Neural cell (in vitro differentiated cells): Measurements from ENCODE around the gene STIM1. TPM values are rescaled to one million over a fixed set of nuclear protein-coding genes. Genes with fewer than 3 reads are reported as not detected.

Experiments used
- H2AFZ ChIP-seq: fragments of 200-600, 300-800 bp; sonication (generic), shearing (Covaris generic); 2 replicates; pipeline ENCODE4 v1.6.0; 2014; ENCODE audit warnings: low read depth, mild to moderate bottlenecking, antibody characterized with exemption, low read length, moderate library complexity
- H3F3A ChIP-seq: fragments of 200-600 bp; shearing (Covaris generic); 2 replicates; pipeline ENCODE4 v1.6.1; 2016; ENCODE audit warnings: mild to moderate bottlenecking, moderate library complexity, mixed read lengths, antibody characterized with exemption, low read length; ENCODE audit not compliant: insufficient read depth, poor library complexity, severe bottlenecking
- H3K27ac ChIP-seq: fragments of 200-600, 300-800 bp; sonication (generic), shearing (Covaris generic); 2 replicates; pipeline ENCODE4 v1.5.1; 2014; ENCODE audit warnings: mild to moderate bottlenecking, low read length, moderate library complexity
- H3K27me3 ChIP-seq: fragments of 300-800, 200-600 bp; sonication (generic), shearing (Covaris generic); 2 replicates; pipeline ENCODE4 v1.6.0; 2014; ENCODE audit warnings: mild to moderate bottlenecking, low read depth, low read length, moderate library complexity; ENCODE audit not compliant: insufficient read depth
- H3K36me3 ChIP-seq: fragments of 300-800, 200-600 bp; sonication (generic), shearing (Covaris generic); 2 replicates; pipeline ENCODE4 v1.5.1; 2014; ENCODE audit warnings: mild to moderate bottlenecking, antibody characterized with exemption, low read length, moderate library complexity; ENCODE audit not compliant: insufficient read depth
- H3K4me2 ChIP-seq: fragments of 300-800, 200-600 bp; sonication (generic), shearing (Covaris generic); 2 replicates; pipeline ENCODE4 v1.6.0; 2014; ENCODE audit warnings: mild to moderate bottlenecking, low read length
- H3K4me3 ChIP-seq: fragments of 300-800, 200-600 bp; sonication (generic), shearing (Covaris generic); 2 replicates; pipeline ENCODE4 v1.5.1; 2014; ENCODE audit warnings: mild to moderate bottlenecking, low read length, moderate library complexity
- H3K79me2 ChIP-seq: fragments of 200-600 bp; shearing (Covaris generic); replicated peaks from 2 replicates; pipeline ENCODE4 v1.6.0; 2014; ENCODE audit warnings: mild to moderate bottlenecking, low read length, moderate library complexity; ENCODE audit not compliant: insufficient read depth
- H3K9ac ChIP-seq: fragments of 300-800, 200-600 bp; sonication (generic), shearing (Covaris generic); 2 replicates; pipeline ENCODE4 v1.6.1; 2016; ENCODE audit warnings: mild to moderate bottlenecking, low read length, mixed read lengths
- H3K9me2 ChIP-seq: fragments of 200-600 bp; shearing (Covaris generic); 2 replicates; pipeline ENCODE4 v1.6.1; 2016; ENCODE audit warnings: mild to moderate bottlenecking, low read length, mixed read lengths; ENCODE audit not compliant: insufficient read depth
- H3K9me3 ChIP-seq: fragments of 200-600, 300-800 bp; sonication (generic), shearing (Covaris generic); 2 replicates; pipeline ENCODE4 v1.6.1; 2016; ENCODE audit warnings: mild to moderate bottlenecking, mixed run types, low read length, moderate library complexity, mixed read lengths
- H4K20me1 ChIP-seq: fragments of 200-600 bp; shearing (Covaris generic); 2 replicates; pipeline ENCODE4 v1.6.1; 2016; ENCODE audit warnings: mild to moderate bottlenecking, mixed run types; ENCODE audit not compliant: insufficient read depth
- EP300 ChIP-seq: fragments of 450-650 bp; conservative IDR thresholded peaks from 2 replicates; pipeline ENCODE4 v1.6.1; 2014; ENCODE audit warnings: antibody characterized with exemption, mild to moderate bottlenecking, moderate library complexity; ENCODE audit not compliant: poor library complexity, severe bottlenecking
- EZH2 ChIP-seq: fragments of 200-600, 300-800 bp; shearing (Covaris generic), sonication (generic); IDR thresholded peaks from 2 replicates; pipeline ENCODE4 v1.6.1; 2014; ENCODE audit warnings: antibody characterized with exemption, low read length, borderline replicate concordance, mild to moderate bottlenecking; ENCODE audit not compliant: insufficient read depth, poor library complexity, severe bottlenecking
- MXI1 ChIP-seq: fragments of 450-650 bp; conservative IDR thresholded peaks from 2 replicates; pipeline ENCODE4 v1.6.1; 2014; ENCODE audit warnings: antibody characterized with exemption, mild to moderate bottlenecking; ENCODE audit not compliant: poor library complexity, severe bottlenecking
- POLR2AphosphoS5 ChIP-seq: IDR thresholded peaks from 2 replicates; pipeline ENCODE4 v1.6.1; 2012
- RAD21 ChIP-seq: fragments of 450-650 bp; conservative IDR thresholded peaks from 2 replicates; pipeline ENCODE4 v1.6.1; 2014; ENCODE audit warnings: antibody characterized with exemption, mild to moderate bottlenecking, moderate library complexity
- REST ChIP-seq: IDR thresholded peaks from 2 replicates; pipeline ENCODE4 v1.6.1; 2012; ENCODE audit warnings: borderline replicate concordance
- SMC3 ChIP-seq: fragments of 450-650 bp; conservative IDR thresholded peaks from 2 replicates; pipeline ENCODE4 v1.6.1; 2014; ENCODE audit warnings: antibody characterized with exemption, mild to moderate bottlenecking, moderate library complexity; ENCODE audit not compliant: poor library complexity
- TAF1 ChIP-seq: IDR thresholded peaks from 2 replicates; pipeline ENCODE4 v1.6.1; 2012; ENCODE audit warnings: low read depth
- polyA plus RNA-seq: library from polyadenylated mRNA; depleted of rRNA; stranded (reverse); fragments of >200 nt; gene quantifications from 2 replicates; pipeline ENCODE4 v1.2.3, GENCODE V29; 2014
- TF ChIP-seq, protein P1 (sequence below): fragments of 450-650 bp; IDR thresholded peaks from 2 replicates; pipeline ENCODE4 v1.5.1; 2014; ENCODE audit warnings: antibody characterized with exemption, mild to moderate bottlenecking, moderate library complexity; ENCODE audit not compliant: poor library complexity, severe bottlenecking

Gene STIM1
- polyA plus RNA-seq, 1 donor from 2014 or later: 14.5 TPM

DNA sequence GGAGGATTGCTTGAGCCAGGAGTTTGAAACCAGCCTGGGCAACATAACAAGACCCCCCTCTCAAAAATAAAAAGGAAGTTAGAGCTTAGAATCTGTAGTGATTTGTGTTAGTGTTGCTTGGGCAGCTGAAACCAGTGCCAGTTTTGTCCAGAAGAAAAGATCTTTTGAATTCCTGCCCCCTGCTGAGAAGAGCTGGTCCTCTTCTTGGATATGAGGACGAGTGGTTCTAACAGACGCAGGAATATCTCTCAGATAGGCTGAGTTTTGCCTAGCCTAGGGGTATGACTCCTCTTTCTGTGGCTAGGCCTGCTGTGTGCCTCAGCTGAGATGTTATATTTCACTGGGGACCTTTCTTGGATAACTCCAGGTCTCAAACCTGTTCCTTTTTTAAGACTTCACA lies 102.8 kb downstream of the STIM1 start:
- no peaks in the 10 kb centered on the region for H3K9me3 ChIP-seq
- no peak overlapping the region for H3K4me2 ChIP-seq
- no peak overlapping the region for H3K9ac ChIP-seq
- no peaks in the 10 kb centered on the region for H3K27me3 ChIP-seq
- no peaks in the 10 kb centered on the region for H4K20me1 ChIP-seq
- H2AFZ ChIP-seq: no peak overlapping the region
- TF ChIP-seq MXI1: no peak
- TF ChIP-seq RAD21: no peak
- TF ChIP-seq, protein P1, sequence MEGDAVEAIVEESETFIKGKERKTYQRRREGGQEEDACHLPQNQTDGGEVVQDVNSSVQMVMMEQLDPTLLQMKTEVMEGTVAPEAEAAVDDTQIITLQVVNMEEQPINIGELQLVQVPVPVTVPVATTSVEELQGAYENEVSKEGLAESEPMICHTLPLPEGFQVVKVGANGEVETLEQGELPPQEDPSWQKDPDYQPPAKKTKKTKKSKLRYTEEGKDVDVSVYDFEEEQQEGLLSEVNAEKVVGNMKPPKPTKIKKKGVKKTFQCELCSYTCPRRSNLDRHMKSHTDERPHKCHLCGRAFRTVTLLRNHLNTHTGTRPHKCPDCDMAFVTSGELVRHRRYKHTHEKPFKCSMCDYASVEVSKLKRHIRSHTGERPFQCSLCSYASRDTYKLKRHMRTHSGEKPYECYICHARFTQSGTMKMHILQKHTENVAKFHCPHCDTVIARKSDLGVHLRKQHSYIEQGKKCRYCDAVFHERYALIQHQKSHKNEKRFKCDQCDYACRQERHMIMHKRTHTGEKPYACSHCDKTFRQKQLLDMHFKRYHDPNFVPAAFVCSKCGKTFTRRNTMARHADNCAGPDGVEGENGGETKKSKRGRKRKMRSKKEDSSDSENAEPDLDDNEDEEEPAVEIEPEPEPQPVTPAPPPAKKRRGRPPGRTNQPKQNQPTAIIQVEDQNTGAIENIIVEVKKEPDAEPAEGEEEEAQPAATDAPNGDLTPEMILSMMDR: no peak
- no peak for TF ChIP-seq REST
- no peak for TF ChIP-seq SMC3
- no peak overlapping the region for H3K4me3 ChIP-seq
- H3K9me2 ChIP-seq: no peaks in the 10 kb centered on the region
- no peaks in the 10 kb centered on the region for H3F3A ChIP-seq
- H3K27ac ChIP-seq: no peak overlapping the region
- H3K36me3 ChIP-seq: no peaks in the 10 kb centered on the region
- H3K79me2 ChIP-seq: no peaks in the 10 kb centered on the region

DNA sequence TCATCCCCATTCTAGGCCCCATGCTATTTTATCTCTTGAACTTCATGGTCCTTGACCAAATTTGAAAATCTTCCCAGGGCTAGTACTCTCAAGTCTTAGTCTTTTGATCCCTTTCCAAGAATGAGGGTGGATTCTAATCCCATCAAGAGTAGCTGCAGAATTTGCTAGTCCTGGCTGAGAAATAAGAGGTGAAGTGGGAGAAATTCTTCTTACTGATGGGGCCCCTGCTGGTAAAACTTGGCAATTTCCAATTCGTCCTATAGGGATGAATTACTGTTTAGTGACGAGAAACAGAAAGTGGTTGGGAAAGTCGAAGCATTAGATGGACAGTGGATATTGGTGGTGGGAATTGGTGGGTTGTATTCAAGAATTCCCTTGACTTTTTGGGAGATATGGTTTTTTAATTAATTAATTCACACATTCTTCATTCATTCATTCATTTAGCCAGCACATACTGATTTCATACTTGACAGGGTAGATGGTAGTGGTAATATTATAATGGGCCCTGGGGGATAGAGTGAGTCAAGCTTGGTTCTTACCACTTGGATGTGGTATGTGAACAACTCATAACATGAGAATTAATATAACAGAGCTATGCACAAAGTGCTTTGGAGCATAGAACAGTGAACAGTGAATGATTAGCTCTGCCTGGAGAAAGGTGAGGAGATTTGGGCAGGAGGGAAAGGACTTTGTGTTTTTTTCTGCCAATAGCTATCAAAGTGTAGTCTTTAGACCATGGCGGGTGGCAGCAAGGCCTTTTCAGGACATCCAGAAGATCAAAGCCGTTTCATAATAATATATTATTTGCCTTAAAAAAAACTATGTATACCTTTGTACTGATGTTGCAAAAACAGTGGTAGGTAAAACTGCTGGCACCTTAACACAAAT lies 103.8 kb downstream of the STIM1 start:
- Histone ChIP-seq H2AFZ (no peak overlapping the region), H3K79me2 (no peaks in the 10 kb centered on the region), H3K27ac (no peak overlapping the region), H3K9ac (no peak overlapping the region), H3K4me2 (no peak overlapping the region), H4K20me1 (no peaks in the 10 kb centered on the region), H3K36me3 (no peaks in the 10 kb centered on the region), H3K9me2 (no peaks in the 10 kb centered on the region), H3K27me3 (no peaks in the 10 kb centered on the region), H3K9me3 (no peaks in the 10 kb centered on the region), H3K4me3 (no peak overlapping the region), H3F3A (no peaks in the 10 kb centered on the region)
- TF ChIP-seq SMC3 (no peak), TAF1 (no peak), POLR2AphosphoS5 (no peak), REST (no peak), MXI1 (no peak), EP300 (no peak), EZH2 (no peak), RAD21 (no peak)
- TF ChIP-seq, protein P1: no peak
